BJ (cell line): Measurements from ENCODE around the gene KCNIP3. TPM values are rescaled to one million over a fixed set of nuclear protein-coding genes. Genes with fewer than 3 reads are reported as not detected.

Experiments
- CTCF ChIA-PET: fragments of 350-600 bp; formaldehyde crosslinking; extraction: SDS; loops from one replicate; lab custom pipeline; 2021; ENCODE audit warnings: antibody characterized with exemption, inconsistent platforms; lab: Yijun Ruan, JAX
- POLR2A ChIA-PET: fragments of 300-600 bp; sonication (Branson Sonifier 250); formaldehyde crosslinking; extraction: SDS; loops from one replicate; lab custom pipeline; 2021; ENCODE audit warnings: antibody characterized with exemption; lab: Charles Lee
- DNase-seq: peaks from one replicate; pipeline ENCODE4 v3.0.0-alpha.2; 2011; ENCODE audit warnings: low read depth
- H3K27me3 ChIP-seq: 2 replicates; pipeline ENCODE4 v1.6.0; 2011; ENCODE audit warnings: low read length; ENCODE audit not compliant: control insufficient read depth, insufficient read depth
- H3K36me3 ChIP-seq: 2 replicates; pipeline ENCODE4 v1.5.1; 2011; ENCODE audit warnings: low read length; ENCODE audit not compliant: control insufficient read depth, insufficient read depth
- H3K4me3 ChIP-seq: 2 replicates; pipeline ENCODE4 v1.5.1; 2011; ENCODE audit warnings: low read depth, mild to moderate bottlenecking, control low read depth, low read length
- CTCF ChIP-seq: IDR thresholded peaks from 2 replicates; pipeline ENCODE4 v1.5.1; 2011; ENCODE audit warnings: low read depth, mild to moderate bottlenecking, control low read depth, inconsistent platforms, low read length, moderate library complexity; ENCODE audit not compliant: insufficient read depth
- polyA plus RNA-seq: library from polyadenylated mRNA; depleted of rRNA; stranded (reverse); fragments of >200 nt; gene quantifications from 2 replicates; pipeline ENCODE4 v1.2.3, GENCODE V29; 2011

KCNIP3 gene
- polyA plus RNA-seq, 1 experiment: 4.1 TPM

DNA sequence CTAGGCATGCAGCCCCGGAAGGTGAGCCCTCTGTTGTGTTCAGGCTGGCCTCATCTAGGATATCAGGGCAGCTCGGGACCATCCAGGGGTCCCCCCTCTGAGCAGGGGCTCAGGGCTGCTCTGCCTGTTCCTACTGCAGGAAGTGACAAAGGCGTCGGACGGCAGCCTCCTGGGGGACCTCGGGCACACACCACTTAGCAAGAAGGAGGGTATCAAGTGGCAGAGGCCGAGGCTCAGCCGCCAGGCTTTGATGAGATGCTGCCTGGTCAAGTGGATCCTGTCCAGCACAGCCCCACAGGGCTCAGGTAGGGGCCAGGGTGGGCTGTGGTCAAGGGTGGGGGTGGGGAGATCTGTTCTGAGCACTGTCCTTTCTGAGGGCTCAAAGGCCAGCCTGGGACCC lies 13.1 kb downstream of the KCNIP3 start:
- no peak for DNase-seq
- Histone ChIP-seq H3K36me3 (no peaks in the 10 kb centered on the region), H3K4me3 (no peak overlapping the region), H3K27me3 (no peaks in the 10 kb centered on the region; the same call in 1 of the 2 replicates)
- CTCF ChIA-PET: interaction anchor here (2.3 kb wide), 1 partner anchor 78 kb away, joined by 17 read pairs; no protein-coding TSS in a partner anchor
- no peak for TF ChIP-seq CTCF
- POLR2A ChIA-PET: no interaction called here

- POLR2A ChIA-PET: no interaction called here
- Histone ChIP-seq H3K36me3 (no peaks in the 10 kb centered on the region), H3K4me3 (no peak overlapping the region), H3K27me3 (no peaks in the 10 kb centered on the region; the same call in 1 of the 2 replicates)
- no peak for TF ChIP-seq CTCF
- CTCF ChIA-PET: interaction anchor here (1.0 to 2.3 kb wide), 2 partner anchors 9 to 79 kb away, joined by 3 to 17 read pairs; no protein-coding TSS in a partner anchor
- no peak for DNase-seq
Observed at GRCh38 chr2:95310651-95311050, 13.5 kb downstream of the KCNIP3 start.

DNA sequence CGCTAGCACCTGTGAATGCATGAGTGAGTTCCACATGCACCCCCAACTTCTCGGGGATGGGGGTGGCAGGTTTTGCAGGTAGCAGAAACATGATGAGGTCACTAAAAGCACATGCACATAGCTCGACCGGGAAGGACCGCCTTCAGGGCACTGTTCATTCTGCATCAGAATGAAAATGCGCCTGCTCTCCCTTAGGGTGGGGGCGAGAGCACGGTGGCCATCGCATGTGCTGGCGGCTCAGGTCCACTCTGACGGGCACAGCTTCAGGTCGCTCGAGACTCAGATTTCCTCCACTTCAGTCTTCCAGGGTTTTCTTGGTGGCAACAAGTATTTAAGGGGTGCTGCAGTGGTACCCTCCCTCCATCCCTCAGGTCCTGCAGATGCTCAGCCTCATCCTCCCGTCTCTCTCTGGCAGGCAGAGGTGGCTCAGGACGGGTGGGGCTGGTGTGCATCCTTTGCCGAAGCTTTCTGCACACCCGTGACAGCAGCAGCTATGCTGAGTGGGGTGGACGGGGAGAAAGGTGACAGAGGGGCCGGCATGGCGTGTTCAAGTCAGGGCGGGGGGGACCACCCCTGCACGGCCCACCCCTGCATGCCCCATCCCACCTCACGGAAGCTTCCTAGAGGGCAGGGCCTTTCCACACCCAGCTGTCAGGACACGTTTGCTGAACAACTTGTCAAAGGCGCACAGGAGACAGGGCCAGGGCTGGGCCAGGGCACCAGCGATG lies 14.8 kb downstream of the KCNIP3 start:
- Histone ChIP-seq H3K27me3 (no peaks in the 10 kb centered on the region; the same call in 1 of the 2 replicates), H3K36me3 (no peaks in the 10 kb centered on the region), H3K4me3 (no peak overlapping the region)
- ChIA-PET POLR2A (no interaction called here), CTCF (interaction anchor here (0.6 to 7.1 kb wide), 5 partner anchors 8 to 81 kb away, joined by 3 to 108 read pairs (median 3); no protein-coding TSS in a partner anchor)
- no peak for DNase-seq
- no peak for TF ChIP-seq CTCF

DNA sequence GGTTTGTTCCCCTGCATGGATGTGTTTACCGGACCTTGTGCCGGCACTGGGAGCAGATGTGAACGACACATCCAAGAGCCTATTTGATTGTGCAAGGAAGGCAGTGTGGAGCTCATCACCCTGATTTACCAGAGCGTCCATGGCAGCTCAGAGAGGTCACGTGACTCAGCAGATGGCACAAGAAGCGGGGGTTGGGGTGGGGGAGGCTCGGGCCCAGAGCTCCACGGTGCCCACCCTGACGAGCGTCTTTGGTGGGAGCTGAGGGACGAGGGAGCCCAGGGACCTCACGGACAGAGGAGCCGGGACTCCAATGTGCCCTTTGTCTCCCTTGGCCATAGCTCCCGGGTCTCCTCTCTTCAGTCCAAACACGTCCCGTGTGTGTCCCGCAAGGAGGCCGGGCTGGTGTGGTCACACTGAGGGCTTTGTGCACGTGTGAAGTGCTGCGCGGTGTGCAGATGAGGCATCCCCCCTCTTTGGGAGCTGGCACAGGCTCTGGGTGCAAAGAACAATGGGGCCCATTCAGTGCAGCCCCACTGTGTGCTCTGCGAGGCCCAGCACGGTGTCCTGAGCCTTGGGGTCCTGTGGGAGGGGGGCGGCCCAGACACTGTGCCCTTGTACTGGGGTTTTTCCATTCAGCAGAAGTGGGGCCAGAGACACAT lies 15.5 kb downstream of the KCNIP3 start:
- Histone ChIP-seq H3K36me3 (no peaks in the 10 kb centered on the region), H3K27me3 (no peaks in the 10 kb centered on the region; the same call in 1 of the 2 replicates), H3K4me3 (no peak overlapping the region)
- no peak for DNase-seq
- ChIA-PET CTCF (interaction anchor here (0.6 to 7.1 kb wide), 5 partner anchors 8 to 82 kb away, joined by 3 to 108 read pairs (median 3); no protein-coding TSS in a partner anchor), POLR2A (no interaction called here)
- no peak for TF ChIP-seq CTCF
